OCI-LY7 (cell line): ENCODE measurements around the gene DERL3.

Experiments
- CTCF ChIP-seq: fragments of 200-600 bp; sonication (generic); conservative IDR thresholded peaks from 2 replicates; pipeline ENCODE4 v1.5.1; 2014; ENCODE audit warnings: mild to moderate bottlenecking, antibody characterized with exemption, low read length, moderate library complexity, mixed read lengths
- EZH2phosphoT487 ChIP-seq: fragments of 200-600 bp; sonication (generic); IDR thresholded peaks from 2 replicates; pipeline ENCODE4 v1.6.1; 2018; ENCODE audit warnings: low read depth, borderline replicate concordance, mild to moderate bottlenecking, mixed run types, antibody characterized with exemption, low read length, moderate library complexity, mixed read lengths

GRCh38 chr22:23817146-23817545 lies 21.7 kb downstream of the DERL3 start:
- no peak for TF ChIP-seq CTCF
- TF ChIP-seq EZH2phosphoT487 = no peak
